Measurements from ENCODE around the gene PCDHGB2. TPM values are rescaled to one million over a fixed set of nuclear protein-coding genes. Genes with fewer than 3 reads are reported as not detected.
A peak's percentile ranks its signal among the peaks of the same experiment; 100 is the strongest.

The PCDHGB2 gene
- total RNA-seq, 1 experiment from 2014 or later: 4.1 TPM

- ChIA-PET CTCF (interaction anchor here (0.6 to 2.9 kb wide), 62 partner anchors 8 to 314 kb away, joined by 3 to 31 read pairs (median 6); partner anchors contain the start of genes DIAPH1, HDAC3, PCDHB11 and PCDHB12), POLR2A (interaction anchor here (0.6 to 1.2 kb wide), 2 partner anchors 10 to 163 kb away, joined by 3 to 6 read pairs; partner anchors contain the start of gene PCDHGB7)
- peak within 1 kb of the TSS; percentile 96 for H3K4me3 Mint-ChIP-seq
- H3K27me3 Mint-ChIP-seq (ENCODE audit: low read depth): peaks cover 19% of the 10 kb centered on the region
- DNase-seq (ENCODE audit: low spot score) (peak; percentile 86), ATAC-seq (peak; percentile 92)
- TF ChIP-seq, protein P1, sequence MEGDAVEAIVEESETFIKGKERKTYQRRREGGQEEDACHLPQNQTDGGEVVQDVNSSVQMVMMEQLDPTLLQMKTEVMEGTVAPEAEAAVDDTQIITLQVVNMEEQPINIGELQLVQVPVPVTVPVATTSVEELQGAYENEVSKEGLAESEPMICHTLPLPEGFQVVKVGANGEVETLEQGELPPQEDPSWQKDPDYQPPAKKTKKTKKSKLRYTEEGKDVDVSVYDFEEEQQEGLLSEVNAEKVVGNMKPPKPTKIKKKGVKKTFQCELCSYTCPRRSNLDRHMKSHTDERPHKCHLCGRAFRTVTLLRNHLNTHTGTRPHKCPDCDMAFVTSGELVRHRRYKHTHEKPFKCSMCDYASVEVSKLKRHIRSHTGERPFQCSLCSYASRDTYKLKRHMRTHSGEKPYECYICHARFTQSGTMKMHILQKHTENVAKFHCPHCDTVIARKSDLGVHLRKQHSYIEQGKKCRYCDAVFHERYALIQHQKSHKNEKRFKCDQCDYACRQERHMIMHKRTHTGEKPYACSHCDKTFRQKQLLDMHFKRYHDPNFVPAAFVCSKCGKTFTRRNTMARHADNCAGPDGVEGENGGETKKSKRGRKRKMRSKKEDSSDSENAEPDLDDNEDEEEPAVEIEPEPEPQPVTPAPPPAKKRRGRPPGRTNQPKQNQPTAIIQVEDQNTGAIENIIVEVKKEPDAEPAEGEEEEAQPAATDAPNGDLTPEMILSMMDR (IDR thresholded peaks at IDR 0.05): peak; percentile 64
- TF ChIP-seq, protein P2, sequence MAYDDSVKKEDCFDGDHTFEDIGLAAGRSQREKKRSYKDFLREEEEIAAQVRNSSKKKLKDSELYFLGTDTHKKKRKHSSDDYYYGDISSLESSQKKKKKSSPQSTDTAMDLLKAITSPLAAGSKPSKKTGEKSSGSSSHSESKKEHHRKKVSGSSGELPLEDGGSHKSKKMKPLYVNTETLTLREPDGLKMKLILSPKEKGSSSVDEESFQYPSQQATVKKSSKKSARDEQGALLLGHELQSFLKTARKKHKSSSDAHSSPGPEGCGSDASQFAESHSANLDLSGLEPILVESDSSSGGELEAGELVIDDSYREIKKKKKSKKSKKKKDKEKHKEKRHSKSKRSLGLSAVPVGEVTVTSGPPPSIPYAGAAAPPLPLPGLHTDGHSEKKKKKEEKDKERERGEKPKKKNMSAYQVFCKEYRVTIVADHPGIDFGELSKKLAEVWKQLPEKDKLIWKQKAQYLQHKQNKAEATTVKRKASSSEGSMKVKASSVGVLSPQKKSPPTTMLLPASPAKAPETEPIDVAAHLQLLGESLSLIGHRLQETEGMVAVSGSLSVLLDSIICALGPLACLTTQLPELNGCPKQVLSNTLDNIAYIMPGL (CRISPR knock-in tag; IDR thresholded peaks at IDR 0.05): peak; percentile 94
- H3K27ac Mint-ChIP-seq: peak within 1 kb of the TSS; percentile 45; the same call in 1 of the 2 replicates
- H3K36me3 Mint-ChIP-seq: peaks cover 26% of the 10 kb centered on the region
- H3K4me1 Mint-ChIP-seq: peaks cover 12% of the 10 kb centered on the region
- H3K9me3 Mint-ChIP-seq: peaks cover 18% of the 10 kb centered on the region
Observed at GRCh38 chr5:141407790-141408505, 48.2 kb downstream of the PCDHGB2 start, which contains the start of gene PCDHGB6. TSS of gene PCDHGB6 (plus strand) at chr5:141408021. CDS start at chr5:141408203, 182 bp downstream.

DNA sequence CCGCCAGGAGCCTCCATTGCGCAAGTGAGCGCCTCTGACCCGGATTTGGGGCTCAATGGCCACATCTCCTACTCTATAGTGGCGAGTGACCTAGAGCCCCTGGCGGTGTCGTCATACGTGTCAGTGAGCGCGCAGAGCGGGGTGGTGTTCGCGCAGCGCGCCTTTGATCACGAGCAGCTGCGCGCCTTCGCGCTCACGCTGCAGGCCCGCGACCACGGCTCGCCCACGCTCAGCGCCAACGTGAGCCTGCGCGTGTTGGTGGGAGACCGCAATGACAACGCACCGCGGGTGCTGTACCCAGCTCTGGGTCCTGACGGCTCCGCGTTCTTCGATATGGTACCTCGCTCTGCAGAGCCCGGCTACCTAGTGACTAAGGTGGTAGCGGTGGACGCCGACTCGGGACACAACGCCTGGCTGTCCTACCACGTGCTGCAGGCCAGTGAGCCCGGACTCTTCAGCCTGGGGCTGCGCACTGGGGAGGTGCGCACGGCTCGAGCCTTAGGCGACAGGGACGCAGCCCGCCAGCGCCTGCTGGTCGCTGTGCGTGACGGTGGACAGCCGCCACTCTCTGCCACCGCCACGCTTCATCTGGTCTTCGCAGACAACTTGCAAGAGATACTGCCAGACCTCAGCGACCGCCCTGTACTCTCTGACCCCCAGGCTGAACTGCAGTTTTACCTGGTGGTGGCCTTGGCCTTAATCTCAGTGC lies 50.0 kb downstream of the PCDHGB2 start:
- Mint-ChIP-seq H3K9me3 (peaks cover 15% of the 10 kb centered on the region), H3K27me3 (ENCODE audit: low read depth) (peaks cover 25% of the 10 kb centered on the region), H3K36me3 (peaks cover 22% of the 10 kb centered on the region), H3K4me1 (peaks cover 17% of the 10 kb centered on the region), H3K4me3 (peak overlapping the region; percentile 96), H3K27ac (peak overlapping the region; percentile 13; the same call in 1 of the 2 replicates)
- DNase-seq (ENCODE audit: low spot score) (no peak), ATAC-seq (no peak)
- TF ChIP-seq ZNF396 (CRISPR knock-in tag; IDR thresholded peaks at IDR 0.05; ENCODE audit: borderline replicate concordance): no peak
- TF ChIP-seq TEAD4 (CRISPR knock-in tag; IDR thresholded peaks at IDR 0.05): no peak
- TF ChIP-seq NR2C2 (CRISPR knock-in tag; IDR thresholded peaks at IDR 0.05): no peak
- TF ChIP-seq, protein P3, sequence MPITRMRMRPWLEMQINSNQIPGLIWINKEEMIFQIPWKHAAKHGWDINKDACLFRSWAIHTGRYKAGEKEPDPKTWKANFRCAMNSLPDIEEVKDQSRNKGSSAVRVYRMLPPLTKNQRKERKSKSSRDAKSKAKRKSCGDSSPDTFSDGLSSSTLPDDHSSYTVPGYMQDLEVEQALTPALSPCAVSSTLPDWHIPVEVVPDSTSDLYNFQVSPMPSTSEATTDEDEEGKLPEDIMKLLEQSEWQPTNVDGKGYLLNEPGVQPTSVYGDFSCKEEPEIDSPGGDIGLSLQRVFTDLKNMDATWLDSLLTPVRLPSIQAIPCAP (CRISPR knock-in tag; IDR thresholded peaks at IDR 0.05): no peak
- no peak for TF ChIP-seq RELA (CRISPR knock-in tag; IDR thresholded peaks at IDR 0.05; ENCODE audit: borderline replicate concordance)
- TF ChIP-seq OVOL2 (CRISPR knock-in tag; IDR thresholded peaks at IDR 0.05; ENCODE audit: borderline replicate concordance): no peak
- no peak for TF ChIP-seq ZNF263 (CRISPR knock-in tag; IDR thresholded peaks at IDR 0.05; ENCODE audit: low read depth)
- no peak for TF ChIP-seq SMAD4 (CRISPR knock-in tag; IDR thresholded peaks at IDR 0.05)
- TF ChIP-seq, protein P4, sequence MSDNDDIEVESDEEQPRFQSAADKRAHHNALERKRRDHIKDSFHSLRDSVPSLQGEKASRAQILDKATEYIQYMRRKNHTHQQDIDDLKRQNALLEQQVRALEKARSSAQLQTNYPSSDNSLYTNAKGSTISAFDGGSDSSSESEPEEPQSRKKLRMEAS (CRISPR knock-in tag; IDR thresholded peaks at IDR 0.05): no peak
- no peak for TF ChIP-seq STAT6 (CRISPR knock-in tag; conservative IDR thresholded peaks at IDR 0.05; ENCODE audit: low read depth)
- ChIA-PET POLR2A (no interaction called here), CTCF (no interaction called here)

Measured in WTC11 (cell line).